RPMI7951 (cell line): ENCODE results near the gene SEMA3C. TPM values are rescaled to one million over a fixed set of nuclear protein-coding genes. Genes with fewer than 3 reads are reported as not detected.
A peak's percentile ranks its signal among the peaks of the same experiment; 100 is the strongest.

Source experiments
- DNase-seq: peaks from one replicate; pipeline ENCODE4 v3.0.0-alpha.2; 2012; ENCODE audit warnings: low read depth
- total RNA-seq: library from RNA; depleted of rRNA; stranded (reverse); fragments of >200 nt; shearing (Covaris generic); gene quantifications from 2 replicates; pipeline ENCODE4 v1.2.3, GENCODE V29; 2014

SEMA3C gene
- total RNA-seq, 1 experiment from 2014 or later = 119 TPM

DNA sequence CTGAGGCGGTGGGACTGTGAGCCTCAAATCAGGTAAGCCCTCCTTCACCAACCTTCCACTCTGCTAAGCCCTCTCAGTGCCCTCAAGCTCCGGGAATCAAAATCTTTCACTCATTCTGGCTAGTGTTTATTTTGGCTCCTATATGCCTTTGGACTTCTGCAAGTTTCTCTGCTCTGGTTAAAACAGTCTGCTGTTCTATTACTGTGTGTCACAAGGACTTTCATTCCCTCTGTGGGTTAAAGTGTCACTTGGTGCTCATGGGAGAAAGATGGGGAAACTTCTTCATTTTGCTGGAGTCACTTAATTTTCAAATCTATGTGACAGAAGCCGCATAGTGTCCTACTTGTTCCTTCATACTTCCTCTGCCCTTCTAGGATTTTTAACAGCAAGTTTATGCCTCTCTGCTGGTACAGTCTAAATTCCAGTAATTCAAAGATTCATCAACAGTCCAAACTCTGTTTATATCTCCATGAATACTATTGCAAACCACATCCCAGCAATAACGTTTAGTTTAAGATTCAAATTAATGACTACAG is 219.1 kb downstream of the SEMA3C start:
- DNase-seq = peak; percentile 46

- DNase-seq = peak; percentile 61
Observed at GRCh38 chr7:80699045-80699638, 219.7 kb downstream of the SEMA3C start.
